ENCODE data around the gene RAB1B.
A peak's percentile ranks its signal among the peaks of the same experiment; 100 is the strongest.

The RAB1B gene

GRCh38 chr11:66325263-66325671 lies 56.8 kb downstream of the RAB1B start:
- DNase-seq = peak; percentile 75 to 90

GRCh38 chr11:66326261-66327111 lies 58.0 kb downstream of the RAB1B start:
- DNase-seq = no peak

Data from NCI-H524 (cell line).